Psoas muscle (tissue), 8 donors: Measurements from ENCODE around the gene MROH2A. TPM values are rescaled to one million over a fixed set of nuclear protein-coding genes. Genes with fewer than 3 reads are reported as not detected.

ENCODE experiments used
- ATAC-seq, 4 donors: fragments of 200-7000 bp; cut with Tn5 transposase; one replicate each; pipeline ENCODE4 v1.9.1; 2020; ENCODE audit warnings: moderate library complexity in 3 of 4, mild to moderate bottlenecking in 2 of 4
- DNase-seq, 2 donors: peaks; one replicate each; pipeline ENCODE4 v3.0.0-alpha.2; 2020
- H3K27ac ChIP-seq: fragments of 200-600 bp; one replicate; pipeline ENCODE4 v1.8.0; 2022
- H3K27me3 ChIP-seq, 3 donors: fragments of 200-600 bp in 1 of 3; one replicate each; pipeline versions ENCODE4 v1.6.1 to v1.8.0; 2013 to 2022; ENCODE audit warnings: low read length in 2 of 3, mild to moderate bottlenecking in 2 of 3, moderate library complexity in 1 of 3; ENCODE audit not compliant: insufficient read depth in 3 of 3
- H3K36me3 ChIP-seq, 2 donors: fragments of 200-600 bp in 1 of 2; one replicate each; pipeline versions ENCODE4 v1.6.1 to v1.8.0; 2013 to 2022; ENCODE audit warnings: low read depth in 1 of 2, mild to moderate bottlenecking in 1 of 2, moderate library complexity in 1 of 2; ENCODE audit not compliant: insufficient read depth in 1 of 2
- H3K4me1 ChIP-seq: fragments of 200-600 bp; one replicate; pipeline ENCODE4 v1.8.0; 2022
- H3K4me3 ChIP-seq: fragments of 200-600 bp; one replicate; pipeline ENCODE4 v1.8.0; 2022; ENCODE audit warnings: mild to moderate bottlenecking
- H3K9me3 ChIP-seq: fragments of 200-600 bp; one replicate; pipeline ENCODE4 v1.8.0; 2022
- WGBS, 3 donors: extraction: QIAGEN DNeasy Blood & Tissue Kit; methylation state at CpG; one replicate each; pipeline versions ENCODE4 v1.1.6 to v1.1.7; 2013; 5-methylcytosine and 5-hydroxymethylcytosine counted together
- intact Hi-C, 2 donors: fragments of 100-400 bp; cut with DNase I; formaldehyde crosslinking; loops; one replicate each; pipeline versions ENCODE4 v1.11.0 to v1.14.2; 2022
- polyA plus RNA-seq, 3 donors: library from polyadenylated mRNA; stranded (reverse); fragments of 200-250 nt; gene quantifications; one replicate each; pipeline ENCODE4 v1.2.3, GENCODE V29; 2013
- total RNA-seq, 4 donors: library from RNA; stranded (reverse); fragmentation: NEBNext Ultra II Directional in 2 of 4; extraction: Animal tissue kit (Norgen Biotek cat#: 25700) in 2 of 4; gene quantifications; one replicate each; pipeline versions ENCODE4 v1.2.1 to v1.2.4, GENCODE V29; 2021 to 2023
- TF ChIP-seq, protein P1 (sequence below): fragments of 200-600 bp; IDR thresholded peaks from one replicate; pipeline ENCODE4 v1.8.0; 2022; ENCODE audit warnings: antibody characterized with exemption
- donor health status: healthy with polysubstance abuse.
- donor health status: DM: no; HTN: no; CAD: no; lungs with moderate emphysema.
- donor health status: Bipolar disorder and iron deficiency.
- donor health status: healthy.
- donor health status: DM: yes; HTN: yes; CAD: no.
- donor health status: DM: no; HTN: no; CAD: no.
- donor health status: DM: no; HTN: no; CAD: no.
- donor health status: DM: yes; HTN: yes; CAD: no.

MROH2A gene
- total and polyA plus RNA-seq, 7 donors, result not detected

- TF ChIP-seq, protein P1, sequence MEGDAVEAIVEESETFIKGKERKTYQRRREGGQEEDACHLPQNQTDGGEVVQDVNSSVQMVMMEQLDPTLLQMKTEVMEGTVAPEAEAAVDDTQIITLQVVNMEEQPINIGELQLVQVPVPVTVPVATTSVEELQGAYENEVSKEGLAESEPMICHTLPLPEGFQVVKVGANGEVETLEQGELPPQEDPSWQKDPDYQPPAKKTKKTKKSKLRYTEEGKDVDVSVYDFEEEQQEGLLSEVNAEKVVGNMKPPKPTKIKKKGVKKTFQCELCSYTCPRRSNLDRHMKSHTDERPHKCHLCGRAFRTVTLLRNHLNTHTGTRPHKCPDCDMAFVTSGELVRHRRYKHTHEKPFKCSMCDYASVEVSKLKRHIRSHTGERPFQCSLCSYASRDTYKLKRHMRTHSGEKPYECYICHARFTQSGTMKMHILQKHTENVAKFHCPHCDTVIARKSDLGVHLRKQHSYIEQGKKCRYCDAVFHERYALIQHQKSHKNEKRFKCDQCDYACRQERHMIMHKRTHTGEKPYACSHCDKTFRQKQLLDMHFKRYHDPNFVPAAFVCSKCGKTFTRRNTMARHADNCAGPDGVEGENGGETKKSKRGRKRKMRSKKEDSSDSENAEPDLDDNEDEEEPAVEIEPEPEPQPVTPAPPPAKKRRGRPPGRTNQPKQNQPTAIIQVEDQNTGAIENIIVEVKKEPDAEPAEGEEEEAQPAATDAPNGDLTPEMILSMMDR, result no peak
- ATAC-seq (no peak), DNase-seq (no peak)
- peaks cover 0 to 3% (median 2%) of the 10 kb centered on the region in 3 donors for H3K27me3 ChIP-seq
- no peak overlapping the region for H3K27ac ChIP-seq
- H3K36me3 ChIP-seq, result no peaks in the 10 kb centered on the region
- intact Hi-C loops, result no loop called here
- 74 to 83% (median 78%) methylated on average over 4 of the region's 4 CpGs for WGBS, 3 donors
- H3K9me3 ChIP-seq, result no peaks in the 10 kb centered on the region
- no peaks in the 10 kb centered on the region for H3K4me1 ChIP-seq
- H3K4me3 ChIP-seq, result no peak overlapping the region
Measured at GRCh38 chr2:233766416-233766815, 11.7 kb upstream of the MROH2A start.

DNA sequence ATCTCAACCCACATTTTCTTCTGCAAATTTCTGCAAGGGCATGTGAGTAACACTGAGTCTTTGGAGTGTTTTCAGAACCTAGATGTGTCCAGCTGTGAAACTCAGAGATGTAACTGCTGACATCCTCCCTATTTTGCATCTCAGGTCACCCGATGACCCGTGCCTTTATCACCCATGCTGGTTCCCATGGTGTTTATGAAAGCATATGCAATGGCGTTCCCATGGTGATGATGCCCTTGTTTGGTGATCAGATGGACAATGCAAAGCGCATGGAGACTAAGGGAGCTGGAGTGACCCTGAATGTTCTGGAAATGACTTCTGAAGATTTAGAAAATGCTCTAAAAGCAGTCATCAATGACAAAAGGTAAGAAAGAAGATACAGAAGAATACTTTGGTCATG, 10.1 kb upstream of the MROH2A start:
- TF ChIP-seq, protein P1, result no peak
- Histone ChIP-seq H3K36me3 (no peaks in the 10 kb centered on the region), H3K4me1 (no peaks in the 10 kb centered on the region), H3K27me3 (peaks cover 0 to 3% (median 2%) of the 10 kb centered on the region in 3 donors), H3K27ac (no peak overlapping the region), H3K9me3 (no peaks in the 10 kb centered on the region), H3K4me3 (no peak overlapping the region)
- DNase-seq (no peak), ATAC-seq (no peak)
- intact Hi-C loops, result no loop called here
- WGBS, 3 donors, result 76 to 78% (median 76%) methylated on average over 4 of the region's 4 CpGs

DNA sequence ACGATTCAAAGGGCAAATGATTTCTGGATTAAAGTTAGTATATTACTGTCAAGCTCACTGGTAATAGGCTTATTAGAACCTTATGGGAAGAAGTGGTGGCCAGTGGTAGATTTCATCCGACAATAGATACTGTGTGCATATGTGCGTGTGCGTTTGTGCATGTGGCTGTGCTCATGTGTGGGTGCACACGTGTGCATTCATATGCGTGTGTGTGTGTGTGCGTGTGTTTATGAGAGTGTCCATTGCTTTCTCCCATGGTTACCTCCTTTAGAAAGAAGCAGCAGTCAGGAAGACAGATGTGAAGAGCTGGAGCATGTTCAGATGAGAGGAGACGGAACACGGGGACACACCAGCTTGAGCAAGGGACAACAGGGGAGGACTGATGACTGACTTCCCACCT, 8.9 kb upstream of the MROH2A start:
- Histone ChIP-seq H3K4me3 (no peak overlapping the region), H3K27me3 (peaks cover 0 to 3% (median 2%) of the 10 kb centered on the region in 3 donors), H3K36me3 (no peaks in the 10 kb centered on the region), H3K4me1 (no peaks in the 10 kb centered on the region), H3K9me3 (no peaks in the 10 kb centered on the region), H3K27ac (no peak overlapping the region)
- no peak for DNase-seq
- no peak for ATAC-seq
- WGBS, 3 donors, result 88 to 92% (median 89%) methylated on average over 9 of the region's 9 CpGs
- intact Hi-C loops, result no loop called here
- TF ChIP-seq, protein P1, result no peak

GRCh38 chr2:233772153-233772552, 6.0 kb upstream of the MROH2A start:
- WGBS, 3 donors, result 85 to 89% (median 87%) methylated on average over 16 of the region's 16 CpGs
- DNase-seq (no peak), ATAC-seq (no peak)
- H3K4me3 ChIP-seq, result no peak overlapping the region
- no peak overlapping the region for H3K27ac ChIP-seq
- H3K4me1 ChIP-seq, result no peaks in the 10 kb centered on the region
- H3K9me3 ChIP-seq, result no peaks in the 10 kb centered on the region
- intact Hi-C loops, result no loop called here
- peaks cover 0 to 3% (median 2%) of the 10 kb centered on the region in 3 donors for H3K27me3 ChIP-seq
- TF ChIP-seq, protein P1, result no peak
- H3K36me3 ChIP-seq, result no peaks in the 10 kb centered on the region

DNA sequence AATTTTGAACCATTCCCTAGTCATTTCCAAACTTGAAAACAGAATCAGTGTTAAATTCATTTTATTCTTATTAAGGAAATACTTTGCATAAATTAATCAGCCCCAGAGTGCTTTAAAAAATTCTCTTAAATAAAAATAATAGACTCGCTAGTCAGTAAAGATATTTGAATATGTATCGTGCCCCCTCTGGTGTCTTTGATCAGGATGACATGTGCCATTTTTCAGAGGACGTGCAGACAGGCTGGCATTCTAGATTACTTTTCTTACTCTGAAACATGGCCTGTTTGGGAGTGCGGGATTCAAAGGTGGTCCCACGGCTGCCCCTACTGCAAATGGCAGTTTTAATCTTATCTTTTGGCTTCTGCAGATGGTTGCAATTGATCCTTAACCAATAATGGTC, 5.5 kb upstream of the MROH2A start:
- no peak for ATAC-seq
- Histone ChIP-seq H3K4me3 (no peak overlapping the region), H3K27ac (no peak overlapping the region), H3K36me3 (no peaks in the 10 kb centered on the region), H3K4me1 (no peaks in the 10 kb centered on the region), H3K27me3 (peaks cover 0 to 3% (median 2%) of the 10 kb centered on the region in 3 donors), H3K9me3 (no peaks in the 10 kb centered on the region)
- TF ChIP-seq, protein P1, result no peak
- DNase-seq, result no peak
- WGBS, 3 donors, result 55 to 71% (median 64%) methylated on average over 5 of the region's 5 CpGs
- intact Hi-C loops, result no loop called here
